NCI-H526 (cell line): ENCODE measurements around the gene SGSM1.
"Not testable (repeated sequence)": the region's sequence is repeated elsewhere in the genome, so short reads cannot be mapped to it uniquely, and the experiment has no call there.

ENCODE experiments used
- DNase-seq, 2 experiments: peaks; one replicate each; lab custom pipeline; 2025; lab: John Stamatoyannopoulos, UW

Gene SGSM1

DNA sequence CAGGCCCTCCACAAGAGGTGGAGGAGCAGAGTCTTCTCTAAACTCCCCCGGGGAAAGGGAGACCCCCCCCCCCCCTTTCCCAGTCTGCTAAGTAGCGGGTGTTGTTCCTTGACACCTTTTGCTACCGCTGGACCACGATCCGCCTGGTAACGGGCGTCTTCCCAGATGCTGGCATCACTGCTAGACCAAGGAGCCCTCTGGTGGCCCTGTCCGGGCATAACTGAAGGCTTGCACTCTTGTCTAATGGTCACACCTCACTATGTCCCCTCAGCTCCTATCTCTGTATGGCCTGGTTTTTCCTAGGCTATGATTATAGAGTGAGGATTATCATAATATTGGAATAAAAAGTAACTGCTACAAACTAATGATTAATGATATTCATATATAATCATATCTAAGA is 31.5 kb downstream of the SGSM1 start:
- DNase-seq: not testable (repeated sequence)

- DNase-seq: no peak
These were observed 35.2 kb downstream of the SGSM1 start for GRCh38 chr22:24841261-24841660.

GRCh38 chr22:24843048-24843447 is 37.0 kb downstream of the SGSM1 start:
- DNase-seq: no peak

DNA sequence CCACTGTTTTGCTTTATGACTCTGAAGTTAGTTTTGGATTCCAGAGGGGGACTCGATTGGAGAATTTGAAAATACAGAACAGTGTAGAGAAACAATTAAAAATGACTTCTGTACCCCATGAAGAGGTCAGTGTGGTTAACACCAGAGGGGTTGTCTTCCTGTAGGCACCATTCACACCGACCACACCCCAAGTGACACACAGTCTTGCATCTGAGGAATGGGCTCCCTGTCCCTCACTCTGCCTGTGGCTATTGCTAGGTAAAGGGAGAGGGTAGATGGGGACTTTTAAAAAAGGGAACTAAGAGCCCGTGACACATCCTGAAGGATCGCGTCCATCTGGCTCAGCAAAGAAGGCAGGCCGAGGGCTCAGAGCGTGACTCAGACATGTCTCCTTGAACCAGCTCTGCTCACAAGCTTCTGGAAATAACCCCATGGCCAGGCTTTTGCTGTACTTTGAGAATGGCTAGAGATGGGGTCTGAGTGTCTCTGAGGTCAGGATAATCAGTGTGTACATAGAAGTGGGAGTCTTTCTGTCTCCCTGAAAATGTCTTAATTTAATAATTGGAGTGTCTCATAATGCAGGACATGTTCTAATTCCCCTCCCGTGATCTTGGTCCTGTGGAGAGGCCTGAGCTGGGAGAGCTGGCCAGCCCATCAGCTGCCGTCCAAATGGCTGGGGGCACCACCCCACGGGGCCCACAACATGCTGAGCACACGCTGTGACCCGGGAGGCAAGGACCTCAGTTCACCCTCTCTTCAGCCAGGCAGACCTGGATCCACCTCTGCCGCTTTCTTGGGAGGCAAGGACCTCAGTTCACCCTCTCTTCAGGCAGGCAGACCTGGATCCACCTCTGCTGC is 39.3 kb downstream of the SGSM1 start:
- no peak for DNase-seq

- DNase-seq: no peak
These were observed 41.5 kb downstream of the SGSM1 start for GRCh38 chr22:24847490-24847889.

- no peak for DNase-seq
These were observed 42.7 kb downstream of the SGSM1 start for GRCh38 chr22:24848559-24849168.

- no peak for DNase-seq
These were observed 49.8 kb downstream of the SGSM1 start for GRCh38 chr22:24855794-24856193.

DNA sequence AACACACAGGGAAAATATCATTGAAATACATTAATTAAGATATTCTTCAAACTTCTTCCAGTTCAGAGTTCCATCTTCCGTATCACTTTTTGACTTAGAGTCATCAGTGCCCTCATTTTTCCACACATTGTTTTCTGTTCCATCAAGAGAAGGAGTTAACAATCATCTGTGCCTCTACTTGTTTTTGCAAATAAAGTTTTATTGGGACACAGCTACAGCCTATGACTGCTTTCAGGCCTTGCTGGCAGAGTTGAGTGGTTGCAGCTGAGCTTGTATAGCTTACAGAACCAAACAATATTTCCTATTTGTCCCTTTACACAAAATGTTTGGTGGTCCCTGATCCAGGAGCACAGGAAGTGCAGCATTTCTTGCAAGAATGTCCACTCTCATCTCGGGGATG is 51.6 kb downstream of the SGSM1 start:
- DNase-seq: no peak

GRCh38 chr22:24859587-24859986 is 53.6 kb downstream of the SGSM1 start:
- no peak for DNase-seq

GRCh38 chr22:24865508-24865907 is 59.5 kb downstream of the SGSM1 start:
- DNase-seq: no peak

- DNase-seq: no peak
These were observed 61.5 kb downstream of the SGSM1 start for GRCh38 chr22:24867323-24868022.

DNA sequence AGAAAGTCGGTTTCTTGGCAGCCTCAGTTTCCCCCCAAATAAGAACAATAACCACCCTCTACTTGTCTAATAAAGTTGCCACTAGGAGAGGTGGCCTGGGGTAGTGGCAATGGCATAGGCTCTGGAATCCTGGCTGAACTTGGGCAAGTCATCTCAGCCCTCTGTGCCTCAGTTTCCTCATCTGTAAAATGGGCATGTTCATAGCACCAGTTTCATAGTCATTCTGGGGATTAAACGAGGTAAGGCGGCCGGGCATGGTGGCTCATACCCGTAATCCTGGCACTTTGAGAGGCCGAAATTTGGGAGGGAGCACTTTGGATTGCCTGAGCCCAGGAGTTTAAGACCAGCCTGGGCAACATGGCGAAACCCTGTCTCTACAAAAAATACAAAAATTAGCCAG is 63.0 kb downstream of the SGSM1 start:
- no peak for DNase-seq

DNA sequence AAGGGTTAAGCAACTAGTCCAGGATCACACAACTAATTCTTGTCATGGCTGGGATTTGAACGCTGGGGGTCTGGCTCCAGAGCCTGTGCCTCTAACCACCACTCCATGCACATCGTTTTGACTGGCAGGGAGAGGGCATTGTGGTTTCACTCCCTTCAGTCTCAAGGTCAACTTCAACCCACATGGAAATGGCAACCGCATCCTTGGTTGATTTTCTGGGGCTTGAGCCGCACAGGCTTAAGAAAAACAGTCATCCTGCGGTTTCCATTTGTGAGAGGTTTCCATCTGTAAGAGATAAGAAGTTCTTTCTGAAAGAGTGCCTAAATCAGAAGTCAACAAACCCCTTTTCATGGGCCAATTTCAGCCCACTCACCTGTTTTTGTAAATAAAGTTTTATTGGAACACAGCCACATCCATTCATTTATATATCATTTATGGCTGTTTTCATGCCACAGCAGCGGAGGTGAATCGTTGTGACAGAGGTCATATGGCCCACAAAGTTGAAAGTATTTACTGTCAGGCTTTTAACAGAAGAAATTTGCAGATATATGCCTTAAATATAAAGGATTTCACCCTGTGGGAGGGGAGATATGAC is 65.7 kb downstream of the SGSM1 start:
- no peak for DNase-seq

DNA sequence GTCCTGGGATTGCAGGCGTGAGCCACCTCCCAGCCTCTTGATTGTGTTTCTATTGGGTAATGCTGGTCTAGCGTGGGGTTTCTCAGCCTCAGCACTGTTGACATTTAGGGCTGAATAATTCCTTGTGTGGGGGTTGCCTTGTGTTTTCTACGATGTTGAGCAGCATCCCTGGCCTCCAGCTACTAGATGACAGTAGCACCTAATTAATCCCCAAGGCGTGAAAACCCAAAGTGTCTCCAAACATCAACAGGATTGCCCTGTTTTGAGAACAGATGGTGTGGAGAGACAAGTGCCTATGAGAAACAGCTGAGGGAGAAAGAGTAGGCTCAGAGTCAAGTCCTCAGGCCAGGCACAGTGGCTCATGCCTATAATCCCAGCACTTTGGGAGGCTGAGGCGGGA is 67.2 kb downstream of the SGSM1 start:
- DNase-seq: no peak

DNA sequence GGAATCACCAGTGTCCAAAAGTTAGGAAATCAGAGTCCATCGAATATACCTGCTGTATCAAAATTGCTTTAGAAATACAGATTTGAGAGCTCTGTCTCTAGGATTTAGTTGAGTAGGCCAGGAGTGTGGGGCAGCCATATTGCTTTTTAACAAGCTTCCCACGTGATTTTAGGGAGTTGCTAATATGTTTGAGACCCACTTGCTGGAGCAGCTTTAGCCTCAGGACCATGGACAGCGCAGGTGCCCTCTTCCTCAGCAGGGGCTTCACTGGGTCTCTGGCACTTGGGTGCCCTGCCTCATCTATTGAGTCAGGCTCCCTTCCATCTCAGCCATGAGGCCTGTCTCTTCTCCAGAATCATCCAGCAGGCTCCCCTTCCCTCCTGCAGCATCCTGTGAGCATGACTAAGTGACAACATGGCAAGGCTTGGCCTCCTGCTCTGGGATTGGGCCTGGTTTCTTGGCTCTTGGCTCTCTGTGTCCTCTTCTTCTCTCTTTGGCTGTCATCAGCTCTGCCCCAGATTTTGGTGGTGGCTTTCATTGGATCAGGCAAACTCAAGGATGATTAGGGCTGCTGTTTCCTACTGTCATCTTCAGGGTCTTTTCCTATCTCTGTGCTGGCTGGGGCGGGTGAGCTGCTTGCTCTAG is 70.0 kb downstream of the SGSM1 start:
- no peak for DNase-seq

DNA sequence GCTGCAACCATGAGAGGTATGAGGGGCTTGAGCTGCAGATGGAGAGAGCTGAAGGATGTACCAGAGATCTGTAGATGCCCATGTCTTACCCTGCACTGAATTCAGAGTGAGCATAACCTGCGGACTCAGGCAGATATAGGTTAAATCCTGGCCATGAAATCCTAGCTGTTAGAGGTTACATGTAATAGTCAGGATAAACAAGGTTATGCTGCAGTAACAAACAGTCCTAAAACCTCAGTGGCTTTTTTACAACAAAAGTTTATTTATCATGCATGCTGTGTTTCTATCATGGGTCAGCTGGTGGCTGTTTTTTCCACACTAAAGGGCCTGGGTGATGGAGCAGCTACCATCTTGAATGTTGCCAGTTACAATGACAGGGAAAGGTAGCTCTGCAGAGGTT is 70.7 kb downstream of the SGSM1 start:
- no peak for DNase-seq

DNA sequence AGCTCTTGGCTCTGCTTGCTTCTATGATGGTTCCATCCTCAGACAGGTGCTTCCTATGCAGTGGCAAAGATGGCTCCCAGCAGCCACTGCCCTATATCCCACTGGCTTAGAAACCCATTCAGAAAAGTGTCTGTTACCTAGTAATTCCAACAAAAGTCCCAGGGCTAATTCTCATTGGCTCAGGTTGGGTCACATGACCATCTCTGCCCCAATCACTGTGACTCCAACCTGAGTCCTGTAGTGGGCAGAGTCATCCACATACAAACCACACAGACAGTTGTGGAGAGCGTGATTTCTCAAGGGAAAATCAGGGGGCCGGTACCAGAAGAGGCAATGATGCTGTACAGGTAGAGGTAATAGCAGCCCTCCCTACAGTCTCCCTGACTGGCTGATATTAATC is 73.0 kb downstream of the SGSM1 start:
- DNase-seq: no peak

- no peak for DNase-seq
These were observed 77.4 kb downstream of the SGSM1 start for GRCh38 chr22:24883432-24883831.

- no peak for DNase-seq
These were observed 81.2 kb downstream of the SGSM1 start for GRCh38 chr22:24887260-24887659.

DNA sequence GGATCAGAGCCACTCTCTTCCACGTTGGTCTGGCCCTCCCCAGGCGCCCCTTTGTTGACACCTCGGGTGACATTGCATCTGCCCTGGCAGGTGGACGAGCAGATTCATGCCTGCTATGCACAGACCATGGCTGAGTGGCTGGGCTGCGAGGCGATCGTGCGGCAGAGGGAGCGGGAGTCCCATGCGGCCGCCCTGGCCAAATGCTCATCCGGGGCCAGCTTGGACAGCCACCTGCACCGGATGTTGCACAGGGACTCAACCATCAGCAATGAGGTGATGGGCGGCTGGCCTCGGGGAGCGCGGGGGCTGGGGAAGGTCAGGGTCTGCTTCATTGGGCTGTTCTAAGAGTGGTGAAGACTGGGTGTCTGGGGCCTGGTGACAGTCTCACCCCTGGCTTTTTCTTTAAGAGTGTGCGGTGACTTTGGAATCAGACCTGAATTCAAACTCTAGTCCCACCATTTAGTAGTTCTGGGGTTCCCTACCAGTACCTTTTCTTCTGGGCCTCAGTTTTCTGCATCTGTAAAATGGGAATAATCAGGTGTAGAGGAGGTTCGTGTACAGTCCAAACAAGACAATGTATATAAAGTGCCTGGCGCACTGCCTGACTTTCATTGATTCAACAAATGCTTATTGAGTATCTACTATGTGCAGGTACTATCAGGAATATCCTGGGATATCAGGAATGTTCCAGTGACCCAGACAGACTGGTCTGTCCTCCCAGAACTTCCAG is 87.5 kb downstream of the SGSM1 start:
- DNase-seq: no peak

GRCh38 chr22:24894220-24894975 is 88.4 kb downstream of the SGSM1 start:
- peak in 1 of 2 experiments; percentile 17 for DNase-seq
